Measurements from ENCODE around the gene SNHG17. TPM values are rescaled to one million over a fixed set of nuclear protein-coding genes. Genes with fewer than 3 reads are reported as not detected.
"Not testable (repeated sequence)": the region's sequence is repeated elsewhere in the genome, so short reads cannot be mapped to it uniquely, and the experiment has no call there.

The SNHG17 gene
- total and polyA plus RNA-seq, 3 donors from 2014 or later, result 16.3 to 26.9 (median 17.8) TPM

DNA sequence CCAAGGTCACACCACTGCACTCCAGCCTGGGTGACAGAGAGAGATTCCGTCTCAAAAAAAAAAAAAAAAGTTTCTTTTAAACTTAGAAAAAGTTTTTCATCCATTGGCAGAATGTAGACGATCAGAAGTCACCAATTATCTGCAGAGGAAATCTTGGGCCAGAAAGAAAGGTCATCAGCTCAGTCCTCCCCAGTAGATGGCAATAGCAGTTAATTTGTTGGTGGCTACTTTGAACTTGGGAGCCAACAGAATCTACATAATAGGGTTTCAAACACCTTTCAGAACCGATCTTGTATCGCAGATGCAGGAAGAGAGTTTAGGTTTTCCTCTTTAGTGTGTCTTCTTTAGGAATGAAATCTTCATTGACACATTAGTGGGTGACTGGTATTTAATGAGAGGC is 47.2 kb downstream of the SNHG17 start:
- H3K27me3 ChIP-seq, result no peaks in the 10 kb centered on the region
- DNase-seq, result no peak
- 74 to 84% methylated on average over 4 of the region's 4 CpGs for WGBS, 2 donors
- no peaks in the 10 kb centered on the region for H3K9me3 ChIP-seq
- intact Hi-C loops (cut with DNase I; ENCODE audit: low total_unique reads), result no loop called here
- no peaks in the 10 kb centered on the region for H3K4me1 ChIP-seq
- no peak overlapping the region for H3K27ac ChIP-seq
- no peak overlapping the region for H3K4me3 ChIP-seq
- no peak for TF ChIP-seq POLR2A (IDR thresholded peaks at IDR 0.05)
- TF ChIP-seq, protein P1, sequence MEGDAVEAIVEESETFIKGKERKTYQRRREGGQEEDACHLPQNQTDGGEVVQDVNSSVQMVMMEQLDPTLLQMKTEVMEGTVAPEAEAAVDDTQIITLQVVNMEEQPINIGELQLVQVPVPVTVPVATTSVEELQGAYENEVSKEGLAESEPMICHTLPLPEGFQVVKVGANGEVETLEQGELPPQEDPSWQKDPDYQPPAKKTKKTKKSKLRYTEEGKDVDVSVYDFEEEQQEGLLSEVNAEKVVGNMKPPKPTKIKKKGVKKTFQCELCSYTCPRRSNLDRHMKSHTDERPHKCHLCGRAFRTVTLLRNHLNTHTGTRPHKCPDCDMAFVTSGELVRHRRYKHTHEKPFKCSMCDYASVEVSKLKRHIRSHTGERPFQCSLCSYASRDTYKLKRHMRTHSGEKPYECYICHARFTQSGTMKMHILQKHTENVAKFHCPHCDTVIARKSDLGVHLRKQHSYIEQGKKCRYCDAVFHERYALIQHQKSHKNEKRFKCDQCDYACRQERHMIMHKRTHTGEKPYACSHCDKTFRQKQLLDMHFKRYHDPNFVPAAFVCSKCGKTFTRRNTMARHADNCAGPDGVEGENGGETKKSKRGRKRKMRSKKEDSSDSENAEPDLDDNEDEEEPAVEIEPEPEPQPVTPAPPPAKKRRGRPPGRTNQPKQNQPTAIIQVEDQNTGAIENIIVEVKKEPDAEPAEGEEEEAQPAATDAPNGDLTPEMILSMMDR (IDR thresholded peaks at IDR 0.05), result no peak
- no peaks in the 10 kb centered on the region for H3K36me3 ChIP-seq (ENCODE audit: low read depth, missing control alignments)

DNA sequence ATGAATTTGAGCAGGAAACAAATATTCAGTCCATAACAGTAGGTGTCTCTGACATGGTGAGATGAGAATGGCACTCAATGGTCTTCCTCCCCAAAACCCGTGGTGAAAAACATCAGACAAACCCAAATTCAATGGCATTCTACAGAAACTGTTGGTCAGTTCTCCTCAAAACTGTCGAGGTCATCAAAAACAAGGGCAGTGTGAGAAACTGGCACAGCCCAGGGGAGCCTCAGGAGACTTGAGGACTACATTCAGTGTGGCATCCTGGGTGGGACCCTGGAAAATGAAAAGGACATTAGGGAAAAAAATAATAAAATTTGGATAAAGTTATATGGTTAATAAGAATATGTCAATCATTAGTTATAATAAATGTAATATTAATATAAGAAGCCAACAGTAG is 48.3 kb downstream of the SNHG17 start:
- no peaks in the 10 kb centered on the region for H3K9me3 ChIP-seq
- TF ChIP-seq, protein P1 (IDR thresholded peaks at IDR 0.05), result no peak
- TF ChIP-seq POLR2A (IDR thresholded peaks at IDR 0.05), result no peak
- H3K36me3 ChIP-seq (ENCODE audit: low read depth, missing control alignments), result no peaks in the 10 kb centered on the region
- H3K4me1 ChIP-seq, result no peaks in the 10 kb centered on the region
- H3K27me3 ChIP-seq, result no peaks in the 10 kb centered on the region
- H3K27ac ChIP-seq, result no peak overlapping the region
- no peak overlapping the region for H3K4me3 ChIP-seq
- 82 to 89% methylated on average over 2 of the region's 2 CpGs for WGBS, 2 donors
- no peak for DNase-seq
- intact Hi-C loops (cut with DNase I; ENCODE audit: low total_unique reads), result no loop called here

DNA sequence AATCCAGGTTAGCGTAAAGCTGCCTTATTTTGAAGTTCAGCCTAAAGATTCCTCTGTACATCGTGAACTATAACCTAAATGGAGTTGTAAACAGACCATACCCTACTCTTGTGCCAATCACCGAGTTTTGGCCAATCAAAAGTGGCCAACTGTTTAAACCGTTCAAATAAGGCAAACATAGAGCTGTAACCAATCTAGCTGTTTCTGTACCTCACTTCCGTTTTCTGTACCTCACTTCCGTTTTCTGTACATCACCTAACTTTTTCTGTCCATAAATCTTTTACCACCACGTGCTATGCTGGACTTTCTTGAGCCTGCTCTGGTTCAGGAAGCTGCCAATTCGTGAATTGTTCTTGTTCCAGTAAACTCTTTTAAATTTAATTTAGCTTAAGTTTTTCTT is 49.1 kb downstream of the SNHG17 start:
- no peak for DNase-seq
- Histone ChIP-seq H3K9me3 (no peaks in the 10 kb centered on the region), H3K36me3 (ENCODE audit: low read depth, missing control alignments) (no peaks in the 10 kb centered on the region), H3K27ac (no peak overlapping the region), H3K27me3 (no peaks in the 10 kb centered on the region), H3K4me1 (no peaks in the 10 kb centered on the region), H3K4me3 (no peak overlapping the region)
- 84 to 90% methylated on average over 8 of the region's 8 CpGs for WGBS, 2 donors
- intact Hi-C loops (cut with DNase I; ENCODE audit: low total_unique reads), result no loop called here
- TF ChIP-seq, protein P1 (IDR thresholded peaks at IDR 0.05), result no peak
- TF ChIP-seq POLR2A (IDR thresholded peaks at IDR 0.05), result no peak

DNA sequence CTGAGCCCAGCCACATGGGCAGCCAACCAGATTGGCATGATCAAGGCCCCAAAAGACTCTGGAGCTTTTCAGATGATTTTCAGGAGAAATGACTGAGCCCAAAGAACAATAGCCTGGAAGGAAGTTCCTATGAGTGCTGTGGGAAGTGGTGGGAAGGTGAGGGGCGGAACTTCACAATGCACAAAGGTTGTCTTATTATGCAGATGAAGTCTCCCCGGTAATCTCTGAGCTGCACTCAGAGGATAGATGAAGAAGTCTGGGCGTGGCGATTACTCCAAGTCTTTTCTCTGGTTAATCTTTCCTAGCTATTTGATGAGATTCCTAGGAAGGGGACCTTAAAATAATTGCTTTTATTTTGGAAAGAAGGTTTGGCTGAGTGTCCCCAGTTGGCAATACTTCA is 52.0 kb downstream of the SNHG17 start:
- Histone ChIP-seq H3K27ac (no peak overlapping the region), H3K36me3 (ENCODE audit: low read depth, missing control alignments) (no peaks in the 10 kb centered on the region), H3K4me1 (no peaks in the 10 kb centered on the region), H3K4me3 (no peak overlapping the region), H3K9me3 (no peaks in the 10 kb centered on the region), H3K27me3 (no peaks in the 10 kb centered on the region)
- intact Hi-C loops (cut with DNase I; ENCODE audit: low total_unique reads), result no loop called here
- no peak for DNase-seq
- WGBS, 2 donors, result 84 to 89% methylated on average over 4 of the region's 4 CpGs
- no peak for TF ChIP-seq POLR2A (IDR thresholded peaks at IDR 0.05)
- TF ChIP-seq, protein P1 (IDR thresholded peaks at IDR 0.05), result no peak

DNA sequence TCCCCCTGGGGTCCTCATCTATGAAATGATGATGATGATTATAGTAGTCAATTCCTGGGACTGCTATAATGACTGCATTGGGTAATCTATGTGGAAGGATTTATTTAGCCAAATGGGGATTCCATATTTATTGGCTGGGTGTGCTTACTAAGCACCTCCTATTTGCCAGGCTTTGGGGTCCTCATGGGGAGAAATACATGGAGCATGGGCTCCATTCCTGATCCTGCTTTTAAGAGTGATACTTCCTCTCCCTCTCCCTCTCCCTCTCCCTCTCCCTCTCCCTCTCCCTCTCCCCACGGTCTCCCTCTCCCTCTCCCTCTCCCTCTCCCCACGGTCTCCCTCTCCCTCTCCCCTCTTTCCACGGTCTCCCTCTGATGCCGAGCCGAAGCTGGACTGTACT is 57.3 kb downstream of the SNHG17 start:
- H3K27me3 ChIP-seq; H3K27ac ChIP-seq; DNase-seq; H3K9me3 ChIP-seq; H3K4me3 ChIP-seq; intact Hi-C loops (cut with DNase I; ENCODE audit: low total_unique reads); H3K36me3 ChIP-seq (ENCODE audit: low read depth, missing control alignments): not testable (repeated sequence)
- H3K4me1 ChIP-seq, result peaks cover 11% of the 10 kb centered on the region
- 69 to 84% methylated on average over 5 of the region's 5 CpGs for WGBS, 2 donors
